Activated CD4-positive, alpha-beta T cell treated with anti-CD3 and anti-CD28 coated beads, Interleukin-2, amount 50 U/mL, for 4 hours (primary cell): ENCODE measurements around the gene FILIP1L.

Source experiments
- DNase-seq, 2 experiments: peaks; one replicate each; pipeline ENCODE4 v3.0.0-alpha.2; 2020

FILIP1L gene

DNA sequence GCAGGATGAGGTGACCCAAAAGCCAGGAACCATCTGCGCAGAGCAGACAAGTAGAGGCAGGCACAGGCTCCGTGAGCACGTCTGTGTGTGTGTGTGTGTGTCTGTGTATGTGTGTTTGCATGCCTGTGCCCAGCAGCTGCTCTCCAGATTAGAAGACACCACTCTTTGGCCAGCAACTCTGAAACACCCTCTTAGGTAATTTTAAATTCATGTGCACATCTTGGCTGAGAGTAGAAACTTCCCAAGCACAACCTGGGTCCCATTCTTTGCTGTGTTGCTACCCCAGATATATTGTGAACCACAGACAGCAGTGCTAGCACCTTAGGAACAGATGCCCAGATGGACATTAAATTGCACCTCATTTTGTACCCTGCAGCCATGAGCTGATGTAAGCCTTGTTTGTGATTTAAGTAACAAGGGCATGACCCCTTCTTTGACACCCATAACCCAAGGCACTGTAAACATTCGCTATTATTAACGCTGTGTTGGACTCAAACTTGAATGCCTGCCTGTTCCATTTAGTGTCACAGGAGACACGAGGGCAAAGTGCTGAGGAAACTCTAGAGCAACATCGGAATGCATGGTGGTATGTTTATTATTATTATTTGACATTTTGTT, at the start of gene FILIP1L:
Gene FILIP1L (minus strand): TSS at position 89 of the 618 bp plus-strand sequence.
- DNase-seq = no peak

DNA sequence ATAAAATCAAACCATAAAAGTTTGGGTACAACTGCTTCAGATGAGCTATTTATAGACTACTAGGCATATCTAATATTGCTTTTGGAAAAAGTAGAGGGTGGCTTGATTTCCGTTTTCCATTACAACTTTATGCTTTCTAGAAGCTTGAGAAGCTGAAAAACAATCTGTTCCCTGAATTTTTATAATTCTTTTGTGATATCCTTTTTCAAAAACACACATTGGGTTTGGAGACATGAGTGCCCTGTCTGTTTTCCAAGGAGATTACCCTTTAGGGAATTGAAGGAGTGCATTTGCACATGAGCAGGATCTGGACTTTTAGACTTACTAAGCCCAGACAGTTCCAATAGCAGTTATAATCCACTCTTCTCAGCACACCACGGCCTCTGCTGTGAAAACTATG, 49.5 kb upstream of the FILIP1L start:
- DNase-seq = no peak

DNA sequence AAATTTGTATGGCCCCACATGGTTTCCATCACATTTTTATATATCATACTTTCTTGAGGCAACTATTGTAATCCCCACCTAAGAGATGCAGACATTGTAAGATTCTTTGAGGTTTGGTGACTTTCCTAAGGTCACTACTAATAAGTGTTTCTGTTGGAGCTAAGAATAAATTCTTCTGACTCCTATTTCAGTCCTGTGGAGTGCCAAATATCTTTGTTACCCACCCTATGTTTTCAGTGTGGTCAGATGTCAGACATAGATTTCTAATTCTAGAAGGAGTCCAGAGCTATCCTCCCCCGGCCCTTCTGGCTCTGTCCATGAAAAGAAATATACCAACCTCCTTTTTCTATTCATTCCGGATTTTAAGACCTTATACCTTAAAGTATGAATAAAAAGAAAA, 46.2 kb upstream of the FILIP1L start:
- no peak for DNase-seq

DNA sequence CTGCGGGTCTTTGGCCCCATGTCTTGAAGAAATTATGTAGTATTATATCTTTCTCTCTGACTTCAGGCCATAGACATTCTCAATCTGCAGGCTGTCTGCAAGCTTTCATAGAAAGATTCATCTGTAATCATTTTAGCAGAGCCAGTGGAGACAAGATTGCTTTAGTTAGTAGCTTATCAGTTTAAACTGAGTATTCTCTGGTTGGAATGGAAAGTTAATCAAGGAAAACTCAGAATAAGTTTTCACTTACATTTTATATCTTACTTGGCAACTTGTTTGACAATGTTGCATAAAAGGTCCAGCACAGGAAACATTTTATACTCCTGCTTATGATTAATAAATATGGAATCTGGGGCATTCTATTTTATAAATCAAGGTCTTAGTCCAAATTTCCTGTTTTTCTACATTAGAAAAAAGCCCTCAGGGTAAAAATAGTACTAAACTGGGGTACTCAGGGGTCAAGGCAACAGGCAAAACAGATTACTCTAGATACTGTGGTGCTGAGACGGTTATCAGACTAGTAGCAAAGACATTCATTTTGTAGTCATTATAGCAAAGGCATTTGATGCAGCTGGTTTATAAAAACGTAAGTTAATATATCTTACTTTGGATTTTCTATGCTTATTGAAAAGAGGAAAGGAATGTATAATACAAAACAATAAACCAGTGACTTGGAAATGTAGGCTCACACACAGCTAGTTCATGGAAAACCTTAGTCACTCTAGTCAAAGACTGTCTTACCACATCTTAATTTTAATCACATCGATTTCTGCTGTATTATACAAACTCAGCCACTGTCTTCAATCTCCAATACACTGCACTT, 45.2 kb upstream of the FILIP1L start:
- no peak for DNase-seq

DNA sequence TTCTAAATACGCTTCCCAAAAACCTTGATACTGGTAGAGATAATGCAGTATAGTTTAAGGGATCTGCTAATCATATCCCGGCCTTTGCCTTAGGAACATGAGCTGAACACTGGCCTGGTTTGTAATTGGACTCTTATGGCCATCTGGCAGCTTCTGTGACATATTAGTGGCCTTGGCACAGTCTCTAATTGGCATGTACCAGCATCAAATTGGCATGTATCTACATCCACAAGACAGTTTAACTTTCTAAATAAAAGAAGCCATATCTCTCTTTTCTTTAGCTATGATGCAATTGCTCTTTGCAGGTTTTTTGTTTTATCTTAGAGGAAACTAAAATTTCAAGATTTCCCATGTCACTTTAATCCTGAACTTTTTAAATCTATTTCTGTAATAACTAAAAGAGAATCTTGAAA, 44.6 kb upstream of the FILIP1L start:
- no peak for DNase-seq

DNA sequence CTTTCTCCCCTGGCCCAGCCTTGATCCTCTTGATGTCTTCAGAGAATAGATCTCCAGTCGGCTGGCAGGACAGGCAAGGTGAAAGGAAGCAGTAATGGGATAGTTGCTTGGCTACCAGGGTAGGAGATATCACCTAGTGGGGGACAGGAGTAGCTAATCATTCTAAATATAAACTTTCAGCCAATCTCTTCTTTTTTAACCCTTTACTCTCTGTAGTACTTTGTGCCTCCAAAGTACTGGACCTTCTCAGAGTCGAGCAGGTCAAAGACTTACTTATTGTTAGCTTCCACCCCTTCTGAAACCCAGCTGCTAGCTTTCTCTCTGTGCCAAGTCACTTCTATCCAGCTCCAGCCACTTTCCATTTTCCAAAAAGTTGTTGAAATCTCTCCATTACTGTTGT, 43.4 kb upstream of the FILIP1L start:
- DNase-seq = no peak

DNA sequence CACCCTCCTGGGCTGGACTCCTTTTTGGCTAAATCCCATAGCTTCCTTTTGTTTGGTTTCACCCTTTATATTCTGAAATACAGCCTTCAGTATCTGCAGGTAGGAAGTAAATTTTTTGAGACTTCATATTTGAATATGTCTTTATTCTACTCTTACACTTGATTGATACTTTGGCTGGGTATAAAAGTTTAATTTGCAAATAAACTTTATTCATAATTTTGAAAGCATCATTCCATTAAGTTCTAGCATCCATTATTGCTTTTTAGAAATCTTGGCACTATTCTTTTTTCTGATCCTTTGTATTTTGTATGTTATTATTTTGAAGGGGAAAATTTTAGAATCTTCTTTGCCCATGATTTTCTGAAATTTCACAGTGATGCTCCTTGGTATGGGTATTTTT, 41.3 kb upstream of the FILIP1L start:
- no peak for DNase-seq

DNA sequence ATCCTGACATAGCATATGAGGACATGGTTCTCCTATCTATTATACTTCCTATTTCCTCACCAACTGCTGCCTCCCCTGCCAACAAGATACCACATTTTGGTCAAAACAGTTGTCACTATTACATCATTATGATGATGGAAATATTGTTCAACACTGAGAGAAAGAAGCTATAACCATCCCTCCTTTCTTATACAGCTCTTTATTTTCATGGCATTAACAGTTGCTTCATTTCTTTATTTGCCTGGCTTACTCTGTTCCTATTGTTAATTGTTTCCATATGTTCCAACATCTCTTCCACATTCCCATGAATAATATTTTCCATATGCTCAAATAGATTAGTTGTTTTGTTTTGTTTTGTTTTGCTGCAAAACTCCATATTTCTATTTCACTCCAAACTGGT, 40.8 kb upstream of the FILIP1L start:
- DNase-seq = no peak

DNA sequence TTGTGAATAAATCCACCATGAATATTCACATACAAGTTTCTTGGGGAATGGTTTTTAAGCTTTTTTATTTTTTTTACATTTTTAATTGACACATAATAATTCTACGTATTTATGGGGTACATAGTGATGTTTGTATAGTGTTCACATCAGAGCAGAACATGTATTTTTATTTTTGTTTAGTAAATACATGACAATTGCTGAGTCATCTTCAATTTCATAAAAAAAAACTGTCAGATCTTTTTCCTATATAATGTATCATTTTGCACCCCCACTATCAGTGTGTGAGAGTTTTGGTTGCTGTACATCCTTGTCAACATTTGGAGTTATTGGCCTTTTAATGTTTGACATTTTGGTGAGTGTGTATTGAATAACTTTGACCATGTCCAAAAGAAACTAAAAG, 39.9 kb upstream of the FILIP1L start:
- no peak for DNase-seq

DNA sequence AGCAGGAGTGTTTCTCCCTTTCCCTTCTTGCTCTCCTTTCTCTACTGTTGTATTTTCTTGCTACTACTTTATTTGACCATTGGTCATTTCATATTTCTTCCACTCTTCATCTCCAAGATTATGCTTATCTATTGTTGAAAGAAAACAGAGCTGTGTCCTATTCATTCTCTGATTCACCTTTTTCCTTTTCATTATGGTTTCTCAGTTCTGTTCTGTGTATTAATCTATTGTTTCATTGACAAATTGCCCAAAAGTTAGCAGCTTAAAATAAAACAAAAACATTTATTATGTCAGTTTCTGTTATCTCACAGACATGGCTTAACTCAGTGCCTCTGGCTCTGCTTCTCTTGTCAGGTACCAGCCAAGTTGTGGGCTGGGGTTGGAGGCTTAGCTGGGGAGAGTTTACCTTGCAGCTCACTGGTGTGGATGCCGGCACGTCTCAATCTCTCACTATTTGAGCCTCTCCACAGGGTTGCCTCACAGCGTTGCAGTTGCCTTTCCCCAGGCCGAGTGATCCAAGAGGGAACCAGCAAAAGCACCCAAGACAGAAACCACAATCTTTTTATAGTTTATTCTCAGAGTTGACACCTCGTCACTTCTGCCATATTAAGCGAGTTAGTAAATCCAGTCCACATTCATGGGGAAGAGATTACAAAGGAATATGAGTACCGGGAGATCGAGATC, 36.9 kb upstream of the FILIP1L start:
- no peak for DNase-seq

DNA sequence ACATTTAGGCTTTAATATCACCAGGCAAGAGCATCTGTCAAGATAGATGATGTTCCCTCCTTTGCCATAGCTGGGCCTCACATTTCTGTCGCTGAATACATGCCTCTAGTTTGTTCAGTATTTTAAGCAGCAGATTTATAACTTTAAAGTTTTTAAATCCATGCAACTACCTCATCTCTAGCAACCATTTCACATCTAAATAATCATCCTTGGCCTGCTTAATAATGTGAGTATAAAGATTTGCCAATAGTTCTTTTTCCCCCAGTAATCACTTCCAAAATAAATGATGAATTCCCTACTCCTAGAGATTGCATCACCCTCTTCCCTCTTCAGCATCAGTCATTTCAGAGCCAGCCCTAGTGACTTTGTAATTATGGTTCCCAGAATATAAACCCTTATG, 36.2 kb upstream of the FILIP1L start:
- no peak for DNase-seq

DNA sequence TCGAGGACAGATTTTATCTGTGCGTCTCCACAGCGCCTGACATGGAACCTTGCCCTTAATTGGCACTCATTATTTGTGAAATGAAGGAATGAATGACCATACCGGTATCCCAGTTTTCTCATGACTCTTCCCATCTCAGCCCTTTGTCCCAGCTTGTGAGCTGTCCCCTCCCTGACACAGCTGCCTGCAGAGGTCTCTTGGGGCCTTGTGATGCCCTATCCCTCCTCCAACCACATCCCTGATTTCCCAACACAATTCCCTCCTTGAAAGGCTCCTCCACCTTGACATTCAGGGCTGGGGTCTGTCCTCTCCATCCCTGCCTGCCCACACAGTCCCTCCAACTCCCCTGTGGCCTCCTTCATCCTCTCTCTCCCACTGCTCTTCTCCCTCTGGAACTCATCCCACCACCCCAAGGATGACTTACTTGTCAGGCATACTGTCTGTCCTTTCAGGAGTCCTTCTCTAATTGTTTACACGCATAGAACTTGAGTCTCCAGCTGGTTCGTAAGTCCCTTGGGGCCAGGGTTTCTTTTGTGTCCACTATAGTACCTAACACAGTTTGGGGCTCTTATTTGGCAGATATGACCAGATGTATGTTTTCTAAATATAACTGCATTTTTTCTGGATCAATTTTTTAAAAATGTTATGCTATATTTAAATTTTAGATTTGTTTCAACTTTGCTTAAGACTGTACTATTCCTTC, 35.6 kb upstream of the FILIP1L start:
- no peak for DNase-seq

DNA sequence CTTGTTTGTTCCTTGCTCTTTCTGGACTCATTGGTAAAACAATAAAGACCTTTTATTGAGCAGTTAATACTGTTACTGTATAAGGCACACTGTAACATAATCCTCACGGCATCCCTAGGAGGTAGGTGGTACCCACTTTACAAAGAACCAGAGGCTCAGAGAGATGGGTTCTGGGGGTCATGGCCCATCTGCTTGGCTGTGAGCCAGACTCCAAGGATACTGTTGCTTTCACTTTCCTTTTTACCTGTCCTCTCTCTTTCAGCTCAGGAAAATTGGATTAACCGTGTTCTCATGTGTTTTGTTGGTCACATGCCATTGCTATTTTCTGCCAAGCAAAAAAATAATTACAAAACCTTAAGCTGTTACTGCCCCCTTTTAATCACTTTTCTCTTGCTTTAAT, 34.8 kb upstream of the FILIP1L start:
- no peak for DNase-seq

DNA sequence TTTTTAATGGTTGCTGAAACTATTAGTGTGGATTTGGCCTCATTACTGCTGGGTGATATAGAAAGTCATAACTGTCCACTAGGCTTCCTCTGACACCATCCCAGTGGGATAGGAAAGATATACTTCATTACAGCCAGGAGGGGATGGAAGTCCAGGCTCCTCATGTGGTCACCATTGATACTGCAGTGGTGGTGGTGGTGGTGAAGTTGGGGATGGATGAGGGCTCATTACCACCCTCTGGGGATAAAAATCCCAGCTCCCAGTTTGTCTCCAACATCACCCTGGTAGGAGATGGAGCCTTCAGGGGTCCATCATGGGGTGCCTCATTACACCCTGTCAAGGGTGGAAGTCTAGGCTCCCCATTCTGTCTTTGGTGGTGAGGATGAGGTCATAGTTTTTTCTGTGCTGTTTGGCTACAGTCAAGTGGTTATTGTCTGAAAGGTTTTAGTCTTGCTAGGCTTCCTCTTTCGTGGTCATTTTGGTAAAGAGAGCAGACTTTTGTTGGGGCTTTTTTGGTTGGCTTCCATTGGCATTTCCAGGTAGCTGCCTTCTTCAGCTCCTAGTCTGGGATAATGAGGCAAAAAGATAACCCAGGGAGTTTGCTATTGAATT, 30.1 kb upstream of the FILIP1L start:
- DNase-seq = no peak

DNA sequence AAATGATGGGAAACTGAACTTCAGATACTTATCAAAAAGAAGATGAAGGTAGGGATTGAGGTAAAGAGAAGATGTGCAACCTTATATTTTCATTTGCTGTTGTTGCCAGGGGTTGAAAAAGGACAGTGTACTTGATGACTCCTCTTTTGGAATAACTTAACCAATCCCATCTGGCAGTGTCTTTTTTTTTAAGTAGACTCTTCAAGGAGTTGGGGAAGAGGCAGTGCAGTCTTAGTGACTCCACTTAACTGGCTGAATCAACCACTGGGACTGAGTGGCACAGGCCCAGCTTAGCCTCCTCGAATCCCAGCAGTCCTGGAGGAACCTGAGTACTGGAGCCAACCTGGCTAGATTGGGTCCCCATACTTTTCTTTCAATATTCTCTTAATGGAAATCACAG, 27.3 kb upstream of the FILIP1L start:
- no peak for DNase-seq

DNA sequence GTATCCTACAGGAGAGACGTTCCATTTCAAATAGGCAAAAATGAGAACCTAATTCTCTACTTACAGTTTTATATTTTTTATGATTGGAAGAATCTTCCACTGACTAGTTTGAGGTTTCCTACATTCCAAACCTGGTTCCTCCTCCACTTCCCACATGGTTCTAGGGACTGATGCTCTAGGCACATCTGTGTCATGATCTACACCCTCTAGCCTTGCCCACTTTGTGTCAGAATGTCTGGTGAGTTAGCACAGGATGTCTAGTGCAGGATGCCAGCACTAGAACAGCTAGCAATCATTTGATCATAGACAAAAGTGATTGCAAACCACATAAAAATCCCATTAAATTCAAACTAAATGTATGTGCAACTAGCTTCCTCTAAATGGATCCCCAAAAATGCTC, 26.7 kb upstream of the FILIP1L start:
- no peak for DNase-seq

DNA sequence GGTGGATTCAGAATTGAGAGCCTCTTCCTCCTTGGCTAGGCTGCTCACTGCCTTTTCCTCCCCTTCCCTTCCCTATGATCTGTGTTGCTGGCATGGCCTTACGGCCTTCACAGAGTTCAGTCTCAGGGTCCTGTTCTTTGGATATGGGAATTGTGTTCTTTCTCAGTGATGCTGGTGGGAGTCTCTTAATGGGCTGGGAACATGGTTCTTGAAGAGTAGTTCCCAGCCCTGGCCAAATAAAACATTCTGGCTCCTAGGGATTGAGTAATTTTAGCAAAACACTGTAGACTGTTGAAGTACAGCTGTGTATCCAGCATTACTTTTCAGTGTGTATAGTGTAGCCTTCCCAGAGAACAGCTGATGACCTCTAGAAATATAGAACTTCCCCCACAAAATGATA, 22.6 kb upstream of the FILIP1L start:
- DNase-seq = no peak

DNA sequence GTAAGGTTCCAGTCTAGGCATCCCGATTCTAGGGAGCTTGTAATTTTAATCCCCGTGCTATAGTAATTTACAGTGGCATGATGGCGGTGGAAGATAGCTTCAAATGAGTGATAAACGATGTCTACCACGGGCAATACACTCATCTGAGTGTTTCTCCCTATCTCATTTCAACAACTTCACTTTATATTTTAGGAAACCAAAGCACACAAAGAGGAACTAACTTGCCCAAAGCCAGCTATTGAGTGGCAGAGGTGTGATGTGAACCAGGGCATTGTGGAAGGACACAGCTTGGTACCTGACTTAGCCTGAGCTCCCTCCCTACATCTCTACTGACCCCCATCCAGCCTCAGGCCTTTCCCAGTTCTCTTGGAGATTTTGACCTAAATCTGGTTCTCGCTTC, 16.9 kb upstream of the FILIP1L start:
- DNase-seq = no peak

DNA sequence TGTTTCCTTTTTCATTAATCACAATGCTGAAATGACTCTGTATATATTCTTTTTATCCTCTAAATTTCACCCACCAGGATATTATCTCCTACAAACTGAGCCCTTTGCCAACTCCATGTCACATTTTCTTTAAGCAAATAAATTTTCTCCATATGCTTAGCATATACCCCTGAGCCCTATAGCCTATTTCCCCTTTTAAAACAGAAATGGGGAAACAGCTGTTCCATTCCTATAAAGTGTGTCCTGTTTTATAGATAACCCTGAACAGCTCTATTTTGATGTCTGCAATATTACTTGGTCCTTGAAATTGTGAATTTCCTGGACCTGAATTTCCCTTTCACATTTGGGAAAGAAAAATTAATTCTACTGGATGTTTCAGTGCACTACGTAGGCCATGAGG, 15.6 kb upstream of the FILIP1L start:
- no peak for DNase-seq

DNA sequence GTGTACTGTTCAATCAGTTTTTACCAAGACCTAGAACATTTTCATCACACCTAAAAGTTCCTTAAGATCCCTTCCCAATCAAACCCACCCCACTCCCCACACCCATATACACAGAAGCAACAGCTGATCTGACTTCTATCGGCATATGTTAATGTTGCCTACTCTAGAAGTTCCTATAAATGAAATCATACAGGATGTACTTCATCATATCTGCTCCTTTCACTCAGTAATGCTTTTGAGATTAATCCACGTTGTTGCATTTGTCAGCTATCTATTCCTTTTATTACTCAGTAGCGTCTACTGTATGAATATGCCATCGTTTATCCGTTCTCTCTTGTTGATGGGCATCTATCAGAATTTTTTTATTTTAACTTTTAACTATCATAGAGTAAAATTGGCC, 14.3 kb upstream of the FILIP1L start:
- DNase-seq = no peak

DNA sequence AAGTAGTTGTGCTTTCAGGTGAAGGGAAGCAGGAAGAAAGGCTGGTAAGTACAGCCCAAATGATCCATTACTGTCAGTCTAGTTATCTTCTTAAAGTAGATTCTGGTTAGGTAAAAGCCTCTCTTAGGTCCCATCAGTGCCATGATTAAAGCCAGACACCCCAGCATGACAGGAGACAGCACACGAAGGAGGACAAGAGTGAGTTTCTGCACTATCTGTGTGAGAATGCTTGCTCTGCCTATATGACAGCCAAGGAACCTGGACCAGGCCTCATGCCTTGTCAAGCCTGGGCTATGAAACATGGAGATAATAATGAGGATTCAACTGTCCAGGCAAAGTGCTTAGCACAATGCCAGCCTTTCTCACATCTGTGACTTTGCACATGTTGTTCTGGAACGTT, 13.5 kb upstream of the FILIP1L start:
- no peak for DNase-seq

DNA sequence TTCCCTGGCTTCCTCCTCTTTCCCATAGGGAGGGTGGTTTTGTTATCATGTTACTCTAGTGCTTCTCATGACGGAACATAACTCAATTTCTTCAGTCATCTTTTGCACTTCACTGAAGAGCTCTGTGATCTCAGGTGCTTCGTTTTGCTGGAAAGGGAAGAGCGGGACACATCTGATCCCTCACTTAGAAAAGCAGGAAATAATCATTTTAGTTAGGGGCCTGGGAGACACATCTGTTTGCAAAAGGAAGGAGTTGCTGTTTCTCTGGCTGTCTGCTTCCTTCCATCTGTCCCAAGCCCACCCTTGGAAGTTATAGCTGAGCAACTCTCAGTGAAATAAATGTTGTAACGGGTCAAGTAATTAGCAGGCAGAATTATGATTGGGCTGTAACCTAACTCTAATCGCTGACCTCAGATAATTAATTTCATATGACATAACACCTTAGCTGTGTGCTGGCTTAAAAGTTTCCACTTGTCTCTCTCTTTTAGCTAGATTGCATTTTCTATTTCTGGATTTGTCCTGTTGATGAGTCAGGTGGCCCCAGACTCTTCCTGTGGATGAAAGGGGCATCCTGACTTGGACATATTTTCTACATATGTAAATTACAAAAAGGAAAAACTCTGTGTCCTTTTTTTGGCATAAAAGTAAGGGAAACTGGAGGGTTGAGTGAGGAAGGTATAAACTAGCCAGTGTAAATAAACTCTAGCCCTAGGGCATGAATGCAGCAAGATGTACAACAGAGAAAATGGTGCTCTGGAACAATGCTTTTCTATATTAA, 11.0 kb upstream of the FILIP1L start:
- DNase-seq = no peak
